Testis (tissue), 3 donors: Measurements from ENCODE around the gene CD300H. TPM values are rescaled to one million over a fixed set of nuclear protein-coding genes. Genes with fewer than 3 reads are reported as not detected.

ENCODE experiments used
- DNase-seq: peaks from one replicate; pipeline ENCODE4 v3.0.0-alpha.2; 2019
- H3K27ac ChIP-seq, 2 donors: fragments of 200-600 bp; sonication (generic); one replicate each; pipeline ENCODE4 v1.5.1; 2019
- H3K27me3 ChIP-seq: fragments of 200-600 bp; sonication (generic); one replicate; pipeline ENCODE4 v1.5.1; 2019
- H3K36me3 ChIP-seq: fragments of 200-600 bp; sonication (generic); one replicate; pipeline ENCODE4 v1.5.1; 2017; ENCODE audit warnings: low read depth; ENCODE audit errors: missing control alignments
- H3K4me1 ChIP-seq: fragments of 200-600 bp; sonication (generic); one replicate; pipeline ENCODE4 v1.5.1; 2019
- H3K4me3 ChIP-seq, 2 donors: fragments of 200-600 bp; sonication (generic); one replicate each; pipeline ENCODE4 v1.5.1; 2017 to 2019
- H3K9me3 ChIP-seq: fragments of 200-600 bp; sonication (generic); one replicate; pipeline ENCODE4 v1.5.1; 2017
- POLR2A ChIP-seq: fragments of 450-650 bp; IDR thresholded peaks from one replicate; pipeline ENCODE4 v1.6.1; 2017; ENCODE audit warnings: antibody characterized with exemption, mild to moderate bottlenecking, moderate library complexity
- WGBS, 2 donors: methylation state at CpG; one replicate each; pipeline ENCODE4 v1.1.5; 2018; 5-methylcytosine and 5-hydroxymethylcytosine counted together
- intact Hi-C: fragments of 100-400 bp; cut with DNase I; formaldehyde crosslinking; loops from one replicate; pipeline ENCODE4 v1.15.1; 2023; ENCODE audit warnings: low total_unique reads
- polyA plus RNA-seq: library from polyadenylated mRNA; stranded (reverse); fragments of 350-450 nt; fragmentation: Illumina TruSeq; extraction: RNeasy Lipid Tissue Mini Kit (QIAGEN cat#74804); gene quantifications from one replicate; pipeline ENCODE4 v1.2.3, GENCODE V29; 2014; ENCODE audit warnings: low read depth, low replicate concordance; ENCODE audit not compliant: insufficient read depth
- total RNA-seq, 2 donors: library from RNA; depleted of rRNA; stranded (reverse); fragments of >200 nt; gene quantifications; one replicate each; pipeline ENCODE4 v1.2.3, GENCODE V29; 2016
- TF ChIP-seq, protein P1 (sequence below), 3 experiments: fragments of 450-650 bp in 2 of 3; fragments of 200-600 bp in 1 of 3; sonication (generic) in 1 of 3; IDR thresholded peaks; one replicate each; pipeline ENCODE4 v1.5.1; 2016 to 2019; ENCODE audit warnings: antibody characterized with exemption in 3 of 3, mild to moderate bottlenecking in 2 of 3, moderate library complexity in 1 of 3

CD300H gene
- total and polyA plus RNA-seq, 3 donors from 2014 or later, result not detected

DNA sequence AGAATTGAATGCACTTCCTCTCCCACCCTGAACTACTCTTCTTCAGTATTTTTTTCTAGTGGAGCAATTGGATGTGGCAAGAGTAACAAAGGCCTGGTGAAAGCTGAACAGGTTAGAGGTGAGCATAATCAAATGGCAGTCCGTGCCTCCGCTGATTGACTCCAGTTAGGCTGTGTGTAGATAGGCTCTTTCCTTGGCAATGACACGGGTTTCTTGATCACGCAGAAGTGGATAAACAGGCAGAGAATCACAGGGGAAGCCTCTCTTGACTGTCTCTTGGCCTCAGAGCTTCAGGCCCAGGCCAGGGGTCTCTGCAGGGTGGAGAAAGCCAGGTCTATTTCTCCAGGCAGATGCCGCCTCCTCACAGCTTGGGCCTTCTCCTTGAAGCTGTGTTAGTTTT lies 40.2 kb downstream of the CD300H start:
- DNase-seq, result no peak
- Histone ChIP-seq H3K4me1 (no peaks in the 10 kb centered on the region), H3K4me3 (no peak overlapping the region), H3K36me3 (no peaks in the 10 kb centered on the region), H3K9me3 (no peaks in the 10 kb centered on the region), H3K27me3 (no peaks in the 10 kb centered on the region), H3K27ac (no peak overlapping the region)
- TF ChIP-seq, protein P1, sequence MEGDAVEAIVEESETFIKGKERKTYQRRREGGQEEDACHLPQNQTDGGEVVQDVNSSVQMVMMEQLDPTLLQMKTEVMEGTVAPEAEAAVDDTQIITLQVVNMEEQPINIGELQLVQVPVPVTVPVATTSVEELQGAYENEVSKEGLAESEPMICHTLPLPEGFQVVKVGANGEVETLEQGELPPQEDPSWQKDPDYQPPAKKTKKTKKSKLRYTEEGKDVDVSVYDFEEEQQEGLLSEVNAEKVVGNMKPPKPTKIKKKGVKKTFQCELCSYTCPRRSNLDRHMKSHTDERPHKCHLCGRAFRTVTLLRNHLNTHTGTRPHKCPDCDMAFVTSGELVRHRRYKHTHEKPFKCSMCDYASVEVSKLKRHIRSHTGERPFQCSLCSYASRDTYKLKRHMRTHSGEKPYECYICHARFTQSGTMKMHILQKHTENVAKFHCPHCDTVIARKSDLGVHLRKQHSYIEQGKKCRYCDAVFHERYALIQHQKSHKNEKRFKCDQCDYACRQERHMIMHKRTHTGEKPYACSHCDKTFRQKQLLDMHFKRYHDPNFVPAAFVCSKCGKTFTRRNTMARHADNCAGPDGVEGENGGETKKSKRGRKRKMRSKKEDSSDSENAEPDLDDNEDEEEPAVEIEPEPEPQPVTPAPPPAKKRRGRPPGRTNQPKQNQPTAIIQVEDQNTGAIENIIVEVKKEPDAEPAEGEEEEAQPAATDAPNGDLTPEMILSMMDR (IDR thresholded peaks at IDR 0.05), result no peak
- no peak for TF ChIP-seq POLR2A
- intact Hi-C loops, result no loop called here
- 89 to 96% methylated on average over 5 of the region's 5 CpGs for WGBS, 2 donors

DNA sequence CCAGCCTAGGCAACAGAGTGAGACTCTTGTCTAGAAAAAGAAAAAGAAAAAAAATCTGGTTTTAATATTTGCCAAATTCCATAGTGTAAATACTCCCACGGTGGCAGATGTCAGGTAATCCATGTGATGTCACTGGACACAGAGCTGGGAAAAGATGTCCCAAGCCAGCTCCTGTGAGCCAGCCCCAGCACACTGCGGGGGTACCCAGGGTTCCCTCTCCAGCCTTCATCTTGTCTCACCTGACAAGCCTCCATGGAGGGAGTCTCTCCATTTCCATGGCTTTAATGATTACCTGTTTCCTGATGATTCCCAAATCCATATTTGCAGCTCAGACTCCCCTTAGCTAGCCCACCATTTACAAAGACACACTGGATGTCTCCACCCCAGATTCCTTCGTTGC lies 40.6 kb downstream of the CD300H start:
- intact Hi-C loops, result no loop called here
- Histone ChIP-seq H3K36me3 (no peaks in the 10 kb centered on the region), H3K27ac (no peak overlapping the region), H3K4me1 (no peaks in the 10 kb centered on the region), H3K9me3 (no peaks in the 10 kb centered on the region), H3K27me3 (no peaks in the 10 kb centered on the region), H3K4me3 (no peak overlapping the region)
- DNase-seq, result no peak
- no peak for TF ChIP-seq POLR2A
- TF ChIP-seq, protein P1 (IDR thresholded peaks at IDR 0.05), result no peak
- WGBS, 2 donors, result 66 to 83% methylated on average over 3 of the region's 3 CpGs

DNA sequence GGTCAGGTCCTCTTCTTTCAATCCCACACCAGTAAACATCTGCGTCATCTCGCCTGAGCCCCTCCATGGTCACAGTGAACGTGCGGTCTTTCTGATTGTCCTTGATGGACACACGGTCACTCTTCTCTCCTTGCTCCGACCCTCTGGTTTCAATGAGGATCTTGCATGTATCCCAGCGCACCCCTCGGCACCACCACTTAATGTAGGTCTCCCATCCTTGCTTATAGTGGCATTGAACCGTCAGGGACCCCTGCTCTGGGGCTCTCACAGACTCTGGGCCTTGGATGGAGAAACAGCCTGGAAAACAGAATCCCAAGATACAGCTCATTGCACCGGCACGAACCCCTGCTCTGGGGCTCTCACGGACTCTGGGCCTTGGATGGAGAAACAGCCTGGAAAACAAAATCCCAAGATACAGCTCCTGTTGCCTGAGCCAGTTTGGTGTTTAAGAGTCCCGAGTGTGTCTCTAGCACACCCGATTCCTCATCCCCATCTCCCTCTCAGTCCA lies 41.5 kb downstream of the CD300H start:
- no peak overlapping the region for H3K4me3 ChIP-seq
- 81 to 88% methylated on average over 12 to 14 of the region's 14 CpGs for WGBS, 2 donors
- H3K9me3 ChIP-seq, result no peaks in the 10 kb centered on the region
- no peak overlapping the region for H3K27ac ChIP-seq
- no peaks in the 10 kb centered on the region for H3K4me1 ChIP-seq
- TF ChIP-seq, protein P1 (IDR thresholded peaks at IDR 0.05), result no peak
- no peak for TF ChIP-seq POLR2A
- no peaks in the 10 kb centered on the region for H3K36me3 ChIP-seq
- intact Hi-C loops, result no loop called here
- no peak for DNase-seq
- H3K27me3 ChIP-seq, result no peaks in the 10 kb centered on the region

GRCh38 chr17:74525465-74525725 lies 41.9 kb downstream of the CD300H start:
- no peaks in the 10 kb centered on the region for H3K9me3 ChIP-seq
- no peaks in the 10 kb centered on the region for H3K27me3 ChIP-seq
- intact Hi-C loops, result no loop called here
- H3K4me1 ChIP-seq, result no peaks in the 10 kb centered on the region
- H3K36me3 ChIP-seq, result no peaks in the 10 kb centered on the region
- no peak overlapping the region for H3K4me3 ChIP-seq
- DNase-seq, result no peak
- H3K27ac ChIP-seq, result no peak overlapping the region
- no peak for TF ChIP-seq POLR2A
- TF ChIP-seq, protein P1 (IDR thresholded peaks at IDR 0.05), result no peak
- 95 to 100% methylated on average over 1 of the region's 1 CpG for WGBS, 2 donors

- intact Hi-C loops, result no loop called here
- no peak for TF ChIP-seq POLR2A
- TF ChIP-seq, protein P1 (IDR thresholded peaks at IDR 0.05), result no peak
- 81% methylated on average over 11 of the region's 11 CpGs for WGBS, 2 donors
- Histone ChIP-seq H3K36me3 (no peaks in the 10 kb centered on the region), H3K9me3 (no peaks in the 10 kb centered on the region), H3K27me3 (no peaks in the 10 kb centered on the region), H3K4me3 (no peak overlapping the region), H3K27ac (no peak overlapping the region), H3K4me1 (no peaks in the 10 kb centered on the region)
- no peak for DNase-seq
Measured at GRCh38 chr17:74524653-74525464, 42.5 kb downstream of the CD300H start.
